Measurements from ENCODE around the gene TUBGCP3.
"Not testable (repeated sequence)": the region's sequence is repeated elsewhere in the genome, so short reads cannot be mapped to it uniquely, and the experiment has no call there.

The TUBGCP3 gene

DNA sequence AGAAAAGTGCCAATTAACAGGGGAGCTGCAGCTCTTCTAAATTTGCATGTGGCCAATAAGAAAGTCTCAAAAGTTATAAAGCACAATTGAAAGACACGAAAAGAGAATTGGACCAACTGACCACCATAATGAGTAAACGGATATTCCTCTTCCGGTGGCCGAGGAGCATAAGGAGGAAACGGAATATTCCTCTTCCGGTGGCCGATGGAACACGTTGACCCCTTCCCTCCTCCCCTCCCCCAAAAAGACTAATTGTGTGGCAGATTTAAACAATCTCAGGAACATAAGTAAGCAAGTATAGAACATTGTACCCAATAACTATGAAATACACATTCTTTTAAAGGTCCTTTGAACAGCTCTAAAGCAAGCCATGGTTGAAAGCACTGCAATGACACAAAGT lies 41.2 kb upstream of the TUBGCP3 start:
- ChIA-PET POLR2A (no interaction called here), CTCF (interaction anchor here (1.3 kb wide), 1 partner anchor 10 kb away, joined by 3 read pairs; no protein-coding TSS in a partner anchor)
- TF ChIP-seq CTCF (IDR thresholded peaks at IDR 0.05; ENCODE audit: insufficient read depth, low read length, missing control alignments), result no peak
- no peak overlapping the region for H3K4me3 ChIP-seq (ENCODE audit: low read depth, low read length)
- no peak for DNase-seq (ENCODE audit: low read depth, low spot score)

DNA sequence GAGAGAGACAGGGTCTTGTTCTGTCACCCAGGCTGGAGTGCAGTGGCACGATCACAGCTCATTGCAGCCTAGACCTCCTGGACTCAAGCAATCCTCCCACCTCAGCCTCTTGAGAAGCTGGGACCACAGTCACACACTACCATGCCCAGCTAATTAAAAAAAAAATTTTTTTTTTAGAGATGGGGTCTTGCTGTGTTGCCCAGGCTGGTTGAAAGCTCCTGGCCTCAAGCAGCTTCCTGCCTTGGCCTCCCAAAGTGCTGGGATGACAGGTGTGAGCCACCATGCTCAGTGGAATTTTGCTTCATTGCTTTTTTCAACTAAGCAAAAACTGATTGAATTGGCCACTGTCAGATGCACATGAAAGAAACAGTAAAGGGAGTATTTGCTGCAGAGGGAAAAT lies 39.7 kb upstream of the TUBGCP3 start:
- H3K4me3 ChIP-seq (ENCODE audit: low read depth, low read length); POLR2A ChIA-PET; DNase-seq (ENCODE audit: low read depth, low spot score): not testable (repeated sequence)
- CTCF ChIA-PET, result interaction anchor here (2.2 kb wide), 1 partner anchor 22 kb away, joined by 5 read pairs; no protein-coding TSS in a partner anchor

DNA sequence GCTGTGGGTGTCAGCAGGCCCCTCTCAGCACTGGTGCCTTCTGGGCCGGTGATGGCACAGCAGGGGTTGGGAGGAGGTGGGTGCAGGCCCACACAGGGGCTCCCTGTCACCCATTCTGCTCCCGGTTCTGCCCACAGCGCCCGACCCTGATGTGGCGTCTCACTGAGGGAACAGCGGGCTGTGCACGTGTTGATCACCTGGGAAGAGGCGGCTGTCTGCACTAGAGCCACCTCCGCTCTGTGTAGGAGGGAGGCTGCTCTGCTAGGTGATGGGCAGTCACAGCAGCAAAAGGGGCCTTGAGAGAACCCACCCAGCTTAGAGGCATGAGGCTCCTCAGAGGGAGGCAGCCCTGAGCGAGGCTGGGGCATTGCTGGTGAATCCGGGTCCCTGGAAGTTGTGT lies 39.2 kb upstream of the TUBGCP3 start:
- POLR2A ChIA-PET, result no interaction called here
- TF ChIP-seq CTCF (IDR thresholded peaks at IDR 0.05; ENCODE audit: insufficient read depth, low read length, missing control alignments), result no peak
- H3K4me3 ChIP-seq (ENCODE audit: low read depth, low read length), result no peak overlapping the region
- CTCF ChIA-PET, result interaction anchor here (2.2 kb wide), 1 partner anchor 21 kb away, joined by 5 read pairs; no protein-coding TSS in a partner anchor
- DNase-seq (ENCODE audit: low read depth, low spot score), result no peak

GRCh38 chr13:112626761-112627160 lies 38.8 kb upstream of the TUBGCP3 start:
- DNase-seq (ENCODE audit: low read depth, low spot score), result no peak
- POLR2A ChIA-PET, result no interaction called here
- H3K4me3 ChIP-seq (ENCODE audit: low read depth, low read length), result no peak overlapping the region
- TF ChIP-seq CTCF (IDR thresholded peaks at IDR 0.05; ENCODE audit: insufficient read depth, low read length, missing control alignments), result no peak
- CTCF ChIA-PET, result interaction anchor here (2.2 kb wide), 1 partner anchor 21 kb away, joined by 5 read pairs; no protein-coding TSS in a partner anchor

- POLR2A ChIA-PET, result no interaction called here
- TF ChIP-seq CTCF (IDR thresholded peaks at IDR 0.05; ENCODE audit: insufficient read depth, low read length, missing control alignments), result no peak
- CTCF ChIA-PET, result interaction anchor here (2.2 kb wide), 1 partner anchor 20 kb away, joined by 5 read pairs; no protein-coding TSS in a partner anchor
- H3K4me3 ChIP-seq (ENCODE audit: low read depth, low read length), result no peak overlapping the region
- no peak for DNase-seq (ENCODE audit: low read depth, low spot score)
Measured at GRCh38 chr13:112626124-112626523, 38.2 kb upstream of the TUBGCP3 start.

GRCh38 chr13:112625698-112626097 lies 37.7 kb upstream of the TUBGCP3 start:
- CTCF ChIA-PET, result interaction anchor here (2.2 kb wide), 1 partner anchor 20 kb away, joined by 5 read pairs; no protein-coding TSS in a partner anchor
- no peak for TF ChIP-seq CTCF (IDR thresholded peaks at IDR 0.05; ENCODE audit: insufficient read depth, low read length, missing control alignments)
- POLR2A ChIA-PET, result no interaction called here
- DNase-seq (ENCODE audit: low read depth, low spot score), result no peak
- no peak overlapping the region for H3K4me3 ChIP-seq (ENCODE audit: low read depth, low read length)
